Smooth muscle cell (in vitro differentiated cells): Measurements from ENCODE around the gene CALR3. TPM values are rescaled to one million over a fixed set of nuclear protein-coding genes. Genes with fewer than 3 reads are reported as not detected.

Experiments
- DNase-seq: peaks from one replicate; lab custom pipeline; 2025; ENCODE audit not compliant: unreplicated experiment; lab: John Stamatoyannopoulos, UW
- H2AFZ ChIP-seq: fragments of 200-600 bp; sonication (generic); 2 replicates; pipeline ENCODE4 v1.6.0; 2016; ENCODE audit warnings: antibody characterized with exemption, low read depth, mild to moderate bottlenecking
- H3F3A ChIP-seq: fragments of 200-600 bp; sonication (generic); 2 replicates; pipeline ENCODE4 v1.6.0; 2017; ENCODE audit warnings: antibody characterized with exemption, low read depth
- H3K27ac ChIP-seq: fragments of 200-600 bp; sonication (generic); 2 replicates; pipeline ENCODE4 v1.5.1; 2016; ENCODE audit warnings: low read depth, mild to moderate bottlenecking
- H3K27me3 ChIP-seq: fragments of 200-600 bp; sonication (generic); 2 replicates; pipeline ENCODE4 v1.6.1; 2016; ENCODE audit warnings: low read depth, mild to moderate bottlenecking
- H3K36me3 ChIP-seq: fragments of 200-600 bp; sonication (generic); 2 replicates; pipeline ENCODE4 v1.5.1; 2016; ENCODE audit warnings: low read depth
- H3K4me1 ChIP-seq: fragments of 200-600 bp; sonication (generic); 2 replicates; pipeline ENCODE4 v1.5.1; 2016; ENCODE audit warnings: low read depth
- H3K4me2 ChIP-seq: fragments of 200-600 bp; sonication (generic); 2 replicates; pipeline ENCODE4 v1.6.0; 2016; ENCODE audit warnings: mild to moderate bottlenecking
- H3K4me3 ChIP-seq: fragments of 200-600 bp; sonication (generic); 2 replicates; pipeline ENCODE4 v1.5.1; 2016; ENCODE audit warnings: mild to moderate bottlenecking
- H3K79me2 ChIP-seq: fragments of 200-600 bp; sonication (generic); 2 replicates; pipeline ENCODE4 v1.6.0; 2016; ENCODE audit warnings: low read depth, mild to moderate bottlenecking
- H3K9ac ChIP-seq: fragments of 200-600 bp; sonication (generic); 2 replicates; pipeline ENCODE4 v1.6.0; 2016; ENCODE audit warnings: low read depth
- H3K9me3 ChIP-seq: fragments of 200-600 bp; sonication (generic); replicated peaks from 2 replicates; pipeline ENCODE4 v1.5.1; 2016; ENCODE audit warnings: low read depth
- H4K20me1 ChIP-seq: fragments of 200-600 bp; sonication (generic); 2 replicates; pipeline ENCODE4 v1.6.0; 2016; ENCODE audit warnings: low read depth
- CTCF ChIP-seq: fragments of 200-600 bp; sonication (generic); IDR thresholded peaks from 2 replicates; pipeline ENCODE4 v1.5.1; 2017; ENCODE audit warnings: borderline replicate concordance, mild to moderate bottlenecking, antibody characterized with exemption; ENCODE audit not compliant: insufficient read depth, poor library complexity, severe bottlenecking
- WGBS: methylation state at CpG from one replicate; pipeline ENCODE4 v1.1.7; 2016; ENCODE audit warnings: low lambda C conversion rate; 5-methylcytosine and 5-hydroxymethylcytosine counted together
- polyA plus RNA-seq: library from polyadenylated mRNA; unstranded; fragments of >200 nt; fragmentation: Nextera tagmentation; extraction: Ambion mirVana; gene quantifications from 2 replicates; pipeline ENCODE4 v1.2.1, GENCODE V29; 2016
- total RNA-seq: library from RNA; depleted of rRNA; stranded (reverse); fragments of >200 nt; gene quantifications from 2 replicates; pipeline ENCODE4 v1.2.3, GENCODE V29; 2014

Gene CALR3
- total and polyA plus RNA-seq, 2 experiments from 2014 or later: not detected

- Histone ChIP-seq H3K79me2 (no peaks in the 10 kb centered on the region), H4K20me1 (no peaks in the 10 kb centered on the region), H3K4me2 (no peak overlapping the region), H3K36me3 (no peaks in the 10 kb centered on the region), H2AFZ (no peak overlapping the region), H3K27me3 (no peaks in the 10 kb centered on the region), H3K4me3 (no peak overlapping the region), H3K27ac (no peak overlapping the region), H3K4me1 (no peaks in the 10 kb centered on the region), H3K9me3 (no peaks in the 10 kb centered on the region), H3F3A (no peaks in the 10 kb centered on the region), H3K9ac (no peak overlapping the region)
- WGBS: 89% methylated on average over 7 of the region's 7 CpGs
- DNase-seq: no peak
- TF ChIP-seq CTCF: no peak
Measured at GRCh38 chr19:16482745-16483144, 13.2 kb downstream of the CALR3 start.

- Histone ChIP-seq H3K4me1 (no peaks in the 10 kb centered on the region), H3K9me3 (no peaks in the 10 kb centered on the region), H3K9ac (no peak overlapping the region), H2AFZ (no peak overlapping the region), H3K4me3 (no peak overlapping the region), H3K79me2 (no peaks in the 10 kb centered on the region), H4K20me1 (no peaks in the 10 kb centered on the region), H3K27ac (no peak overlapping the region), H3F3A (no peaks in the 10 kb centered on the region), H3K36me3 (no peaks in the 10 kb centered on the region), H3K4me2 (no peak overlapping the region), H3K27me3 (no peaks in the 10 kb centered on the region)
- 100% methylated on average over 1 of the region's 1 CpG for WGBS
- TF ChIP-seq CTCF: no peak
- DNase-seq: no peak
Measured at GRCh38 chr19:16477311-16477710, 18.7 kb downstream of the CALR3 start.

- no peak overlapping the region for H3K9ac ChIP-seq
- no peaks in the 10 kb centered on the region for H3K36me3 ChIP-seq
- H3F3A ChIP-seq: no peaks in the 10 kb centered on the region
- H2AFZ ChIP-seq: no peak overlapping the region
- H4K20me1 ChIP-seq: no peaks in the 10 kb centered on the region
- TF ChIP-seq CTCF: no peak
- no peak for DNase-seq
- no peaks in the 10 kb centered on the region for H3K9me3 ChIP-seq
- no peak overlapping the region for H3K4me2 ChIP-seq
- no peak overlapping the region for H3K4me3 ChIP-seq
- 65% methylated on average over 3 of the region's 3 CpGs for WGBS
- H3K79me2 ChIP-seq: peaks cover 1% of the 10 kb centered on the region
- no peaks in the 10 kb centered on the region for H3K27me3 ChIP-seq
- no peaks in the 10 kb centered on the region for H3K4me1 ChIP-seq
- H3K27ac ChIP-seq: no peak overlapping the region
Measured at GRCh38 chr19:16476401-16476800, 19.6 kb downstream of the CALR3 start.

- peaks cover 26% of the 10 kb centered on the region for H3K79me2 ChIP-seq
- H3K4me3 ChIP-seq: no peak overlapping the region
- H3F3A ChIP-seq: no peaks in the 10 kb centered on the region
- H3K4me1 ChIP-seq: peaks cover 11% of the 10 kb centered on the region
- no peaks in the 10 kb centered on the region for H3K27me3 ChIP-seq
- no peak overlapping the region for H2AFZ ChIP-seq
- no peaks in the 10 kb centered on the region for H3K36me3 ChIP-seq
- H3K9ac ChIP-seq: no peak overlapping the region
- no peak for TF ChIP-seq CTCF
- 99% methylated on average over 13 of the region's 13 CpGs for WGBS
- H4K20me1 ChIP-seq: peaks cover 23% of the 10 kb centered on the region
- H3K9me3 ChIP-seq: no peaks in the 10 kb centered on the region
- no peak overlapping the region for H3K4me2 ChIP-seq
- no peak for DNase-seq
- no peak overlapping the region for H3K27ac ChIP-seq
Measured at GRCh38 chr19:16473875-16474392, 22.0 kb downstream of the CALR3 start.
